T-cell (primary cell): ENCODE results near the gene ARF3. TPM values are rescaled to one million over a fixed set of nuclear protein-coding genes. Genes with fewer than 3 reads are reported as not detected.

ENCODE experiments used
- ATAC-seq, 4 experiments: fragments of 200-7000 bp in 3 of 4; fragments of 150-1000 bp in 1 of 4; cut with Tn5 transposase; replicated peaks in 1 of 4; 1 replicate in 3 of 4; 2 replicates in 1 of 4; pipeline ENCODE4 v1.10.0; 2021; ENCODE audit warnings: moderate library complexity in 3 of 4, mild to moderate bottlenecking in 2 of 4, moderate number of reproducible peaks in 1 of 4
- CTCF ChIA-PET, 2 donors: fragments of 300-600 bp; sonication (Branson Sonifier 250); formaldehyde crosslinking; loops; one replicate each; lab custom pipeline; 2022; ENCODE audit warnings: antibody characterized with exemption in 2 of 2; lab: Charles Lee
- POLR2A ChIA-PET, 2 donors: fragments of 300-600 bp; sonication (Branson Sonifier 250); formaldehyde crosslinking; loops; one replicate each; lab custom pipeline; 2022; ENCODE audit warnings: antibody characterized with exemption in 2 of 2; lab: Charles Lee
- DNase-seq, 35 experiments: peaks; one replicate each; pipeline versions ENCODE4 v3.0.0 to v3.0.0-alpha.2; 2013 to 2023
- H3K27ac ChIP-seq: one replicate; pipeline ENCODE4 v1.5.1; 2013; ENCODE audit warnings: low read length
- H3K27me3 ChIP-seq, 2 experiments: replicated peaks in 1 of 2; 1 replicate in 1 of 2; 2 replicates in 1 of 2; pipeline versions ENCODE4 v1.6.1 to v1.7.0; 2013; ENCODE audit warnings: low read length in 1 of 2, mixed read lengths in 1 of 2; ENCODE audit not compliant: control insufficient read depth in 2 of 2, insufficient read depth in 2 of 2; ENCODE audit errors: extremely low read depth in 1 of 2
- H3K36me3 ChIP-seq, 2 donors: 1 replicate in 1 of 2; 2 replicates in 1 of 2; pipeline versions ENCODE4 v1.6.1 to v1.7.0; 2013; ENCODE audit warnings: low read length in 1 of 2; ENCODE audit not compliant: control insufficient read depth in 2 of 2, insufficient read depth in 1 of 2; ENCODE audit errors: extremely low read depth in 1 of 2
- H3K4me1 ChIP-seq, 2 experiments: 1 replicate in 1 of 2; 2 replicates in 1 of 2; pipeline versions ENCODE4 v1.6.1 to v1.7.0; 2013; ENCODE audit warnings: low read length in 2 of 2, mixed read lengths in 1 of 2; ENCODE audit not compliant: insufficient read depth in 2 of 2, control insufficient read depth in 1 of 2; ENCODE audit errors: extremely low read depth in 1 of 2
- H3K4me3 ChIP-seq, 2 donors: 1 replicate in 1 of 2; 2 replicates in 1 of 2; pipeline versions ENCODE4 v1.5.1 to v1.7.0; 2013; ENCODE audit warnings: mild to moderate bottlenecking in 2 of 2, low read length in 1 of 2, moderate library complexity in 1 of 2; ENCODE audit not compliant: control insufficient read depth in 1 of 2; ENCODE audit errors: extremely low read depth in 1 of 2
- H3K9me3 ChIP-seq: 2 replicates; pipeline ENCODE4 v1.7.0; 2013
- H3K27ac Mint-ChIP-seq, 2 donors: one replicate each; pipeline ENCODE4 v1.8.0; 2020 to 2021; ENCODE audit warnings: mild to moderate bottlenecking in 2 of 2, mixed read lengths in 2 of 2
- H3K27me3 Mint-ChIP-seq, 2 donors: one replicate each; pipeline ENCODE4 v1.8.0; 2021 to 2022; ENCODE audit warnings: mixed read lengths in 2 of 2
- H3K36me3 Mint-ChIP-seq: one replicate; pipeline ENCODE4 v1.8.0; 2021; ENCODE audit warnings: mixed read lengths
- H3K4me1 Mint-ChIP-seq, 3 donors: one replicate each; pipeline ENCODE4 v1.8.0; 2020 to 2022; ENCODE audit warnings: mixed read lengths in 3 of 3, mild to moderate bottlenecking in 1 of 3
- H3K4me3 Mint-ChIP-seq, 3 donors: one replicate each; pipeline ENCODE4 v1.8.0; 2020 to 2022; ENCODE audit warnings: mild to moderate bottlenecking in 3 of 3, mixed read lengths in 3 of 3, moderate library complexity in 3 of 3
- H3K9me3 Mint-ChIP-seq, 3 donors: one replicate each; pipeline ENCODE4 v1.8.0; 2020 to 2022; ENCODE audit warnings: mixed read lengths in 3 of 3
- WGBS: methylation state at CpG from one replicate; pipeline ENCODE4 v1.1.5; 2013; ENCODE audit warnings: missing lambda C conversion rate; ENCODE audit not compliant: insufficient coverage; 5-methylcytosine and 5-hydroxymethylcytosine counted together
- total RNA-seq, 35 experiments: library from RNA in 6 of 35; stranded (reverse) in 6 of 35; fragments of 120-200 nt in 1 of 35; gene quantifications; one replicate each; pipeline versions ENCODE4 v1.2.1 to v1.2.4 and lab custom pipeline; 2013 to 2026

The ARF3 gene
- total RNA-seq, 5 donors from 2014 or later (not counting 1 experiment from before 2014, with no cell fraction given), result 63.6 to 82.9 (median 74.3) TPM

DNA sequence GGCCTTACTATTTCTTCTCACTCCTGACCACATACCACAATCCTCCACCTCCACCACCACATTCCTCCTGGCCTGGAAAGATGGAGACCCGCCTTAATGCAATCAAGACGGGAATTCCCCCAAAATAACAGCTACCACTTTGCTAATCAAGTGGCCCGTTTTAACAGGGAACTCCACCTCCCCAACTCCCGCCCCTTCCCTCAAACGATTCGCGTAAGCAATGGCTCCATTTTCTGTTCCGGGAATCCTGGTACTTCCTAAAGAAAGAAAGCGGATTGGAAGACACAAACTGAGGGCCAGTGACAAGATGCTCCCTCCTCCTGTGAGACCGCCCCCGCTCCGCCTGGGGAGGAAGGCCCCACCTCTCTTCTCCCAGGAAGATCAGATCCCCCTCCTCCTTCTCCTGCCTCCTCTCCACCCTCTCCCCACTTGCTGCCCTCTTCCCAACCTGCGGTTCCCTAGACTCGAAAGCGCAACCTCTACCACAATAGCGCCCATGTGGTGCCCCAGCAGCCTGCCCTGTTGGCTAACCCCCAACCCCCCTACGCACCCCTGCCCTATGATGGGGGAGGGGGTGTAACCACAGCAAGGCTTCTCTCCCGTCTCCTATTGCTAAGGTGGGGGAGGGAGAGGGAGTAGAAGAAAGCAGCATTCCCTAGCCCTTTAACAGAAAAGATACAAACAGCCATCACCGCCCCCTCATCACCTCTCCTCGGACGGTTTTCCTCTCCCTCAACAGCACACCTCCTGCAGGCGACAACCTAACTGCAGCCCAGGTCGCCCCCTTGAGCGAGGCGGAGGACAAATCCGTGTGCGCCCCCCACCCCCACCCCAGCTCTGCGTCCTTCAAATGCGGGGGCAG lies 777 bp downstream of the ARF3 start:
- Mint-ChIP-seq H3K4me3 (peak overlapping the region; percentile 95 to 98 (median 96)), H3K9me3 (no peaks in the 10 kb centered on the region), H3K36me3 (peaks cover 6% of the 10 kb centered on the region), H3K27me3 (peaks cover 0 to 4% of the 10 kb centered on the region in 2 donors), H3K4me1 (peaks cover 46 to 52% (median 47%) of the 10 kb centered on the region in 3 donors), H3K27ac (peak overlapping the region; percentile 65 to 74)
- ChIA-PET CTCF (interaction anchor here (0.6 to 1.7 kb wide), 11 partner anchors 20 to 1819 kb away, joined by 3 to 17 read pairs (median 6); partner anchors contain the start of genes WNT1 (in 2 of the 2), DDX23 (in 1 of the 2) and FKBP11 (in 1 of the 2)), POLR2A (interaction anchor here (1.3 to 1.4 kb wide), 2 partner anchors 21 to 31 kb away, joined by 4 to 6 read pairs; partner anchors contain the start of gene FKBP11 (in 1 of the 2))
- H3K27me3 ChIP-seq, result peaks cover 0 to 2% of the 10 kb centered on the region in 2 experiments
- WGBS, result 5% methylated on average over 18 of the region's 29 CpGs
- peak overlapping the region; percentile 76 to 83 for H3K4me3 ChIP-seq
- peak overlapping the region; percentile 54 for H3K27ac ChIP-seq
- H3K36me3 ChIP-seq, result peaks cover 0 to 7% of the 10 kb centered on the region in 2 donors
- DNase-seq (peak in 3 of 35 experiments; percentile 17 to 56 (median 19)), ATAC-seq (peak; percentile 14 to 30 (median 22))
- peaks cover 11 to 24% of the 10 kb centered on the region in 2 experiments for H3K4me1 ChIP-seq
- H3K9me3 ChIP-seq, result no peaks in the 10 kb centered on the region

- H3K9me3 ChIP-seq, result no peaks in the 10 kb centered on the region
- H3K4me3 ChIP-seq, result no peak overlapping the region
- Mint-ChIP-seq H3K4me1 (peaks cover 46 to 52% (median 50%) of the 10 kb centered on the region in 3 donors), H3K27me3 (no peaks in the 10 kb centered on the region), H3K4me3 (peak overlapping the region in 2 of 3 donors; percentile 95 to 98), H3K36me3 (peaks cover 6% of the 10 kb centered on the region), H3K9me3 (no peaks in the 10 kb centered on the region), H3K27ac (peak overlapping the region; percentile 25 to 44)
- no peak overlapping the region for H3K27ac ChIP-seq
- H3K36me3 ChIP-seq, result peaks cover 0 to 7% of the 10 kb centered on the region in 2 donors
- peaks cover 11 to 24% of the 10 kb centered on the region in 2 experiments for H3K4me1 ChIP-seq
- CTCF ChIA-PET, result interaction anchor here in 1 of 2 donors (0.6 kb wide), 1 partner anchor 57 kb away, joined by 3 read pairs; no protein-coding TSS in a partner anchor
- no CpG with 5 or more reads among the region's 3 CpGs for WGBS
- DNase-seq (no peak), ATAC-seq (no peak)
- H3K27me3 ChIP-seq, result no peaks in the 10 kb centered on the region
- POLR2A ChIA-PET, result interaction anchor here in 1 of 2 donors (0.6 kb wide), 1 partner anchor 32 kb away, joined by 4 read pairs; no protein-coding TSS in a partner anchor
Observed at GRCh38 chr12:48954841-48955501, 2.3 kb downstream of the ARF3 start.

DNA sequence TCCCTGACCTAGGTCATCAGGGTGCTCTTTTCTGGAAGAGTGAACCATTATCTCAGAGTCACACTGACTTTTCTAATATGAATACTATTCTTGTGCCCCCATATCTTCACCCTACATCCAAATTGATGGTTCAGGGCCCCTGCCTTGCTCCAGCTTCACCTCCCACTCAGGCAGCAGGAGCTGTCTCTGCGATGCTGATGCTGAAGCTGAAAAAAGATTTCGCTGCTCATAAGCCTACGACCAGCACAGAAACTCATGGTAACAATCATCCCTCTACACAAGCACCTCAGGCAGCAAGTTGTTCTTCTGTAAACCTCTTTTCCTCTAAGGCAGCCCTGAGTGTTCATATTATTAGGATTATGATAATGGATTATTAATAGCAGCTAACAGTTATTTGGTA lies 3.2 kb downstream of the ARF3 start:
- H3K4me1 Mint-ChIP-seq, result peaks cover 50 to 52% (median 50%) of the 10 kb centered on the region in 3 donors
- H3K36me3 ChIP-seq, result peaks cover 0 to 7% of the 10 kb centered on the region in 2 donors
- H3K36me3 Mint-ChIP-seq, result peaks cover 9% of the 10 kb centered on the region
- peaks cover 11 to 24% of the 10 kb centered on the region in 2 experiments for H3K4me1 ChIP-seq
- no peaks in the 10 kb centered on the region for H3K27me3 ChIP-seq
- no peaks in the 10 kb centered on the region for H3K9me3 ChIP-seq
- H3K27me3 Mint-ChIP-seq, result no peaks in the 10 kb centered on the region
- ChIA-PET CTCF (no interaction called here), POLR2A (interaction anchor here in 1 of 2 donors (0.6 kb wide), 1 partner anchor 33 kb away, joined by 4 read pairs; no protein-coding TSS in a partner anchor)
- ATAC-seq (no peak), DNase-seq (no peak)
- no peak overlapping the region for H3K27ac ChIP-seq
- H3K27ac Mint-ChIP-seq, result no peak overlapping the region
- WGBS, result 88% methylated on average over 1 of the region's 3 CpGs
- H3K9me3 Mint-ChIP-seq, result no peaks in the 10 kb centered on the region
- H3K4me3 ChIP-seq, result no peak overlapping the region
- no peak overlapping the region for H3K4me3 Mint-ChIP-seq

GRCh38 chr12:48952691-48953090 lies 4.6 kb downstream of the ARF3 start:
- Histone ChIP-seq H3K27me3 (no peaks in the 10 kb centered on the region), H3K9me3 (no peaks in the 10 kb centered on the region), H3K27ac (no peak overlapping the region), H3K36me3 (peaks cover 0 to 7% of the 10 kb centered on the region in 2 donors), H3K4me3 (no peak overlapping the region), H3K4me1 (peaks cover 11 to 23% of the 10 kb centered on the region in 2 experiments)
- no peaks in the 10 kb centered on the region for H3K27me3 Mint-ChIP-seq
- ATAC-seq (no peak), DNase-seq (no peak)
- CTCF ChIA-PET, result interaction anchor here (0.6 to 1.0 kb wide), 2 partner anchors 19 to 27 kb away, joined by 5 to 8 read pairs; no protein-coding TSS in a partner anchor
- H3K4me1 Mint-ChIP-seq, result peaks cover 51 to 59% (median 55%) of the 10 kb centered on the region in 3 donors
- H3K4me3 Mint-ChIP-seq, result no peak overlapping the region
- H3K27ac Mint-ChIP-seq, result no peak overlapping the region
- no peaks in the 10 kb centered on the region for H3K9me3 Mint-ChIP-seq
- 96% methylated on average over 3 of the region's 4 CpGs for WGBS
- POLR2A ChIA-PET, result no interaction called here
- H3K36me3 Mint-ChIP-seq, result peaks cover 13% of the 10 kb centered on the region

DNA sequence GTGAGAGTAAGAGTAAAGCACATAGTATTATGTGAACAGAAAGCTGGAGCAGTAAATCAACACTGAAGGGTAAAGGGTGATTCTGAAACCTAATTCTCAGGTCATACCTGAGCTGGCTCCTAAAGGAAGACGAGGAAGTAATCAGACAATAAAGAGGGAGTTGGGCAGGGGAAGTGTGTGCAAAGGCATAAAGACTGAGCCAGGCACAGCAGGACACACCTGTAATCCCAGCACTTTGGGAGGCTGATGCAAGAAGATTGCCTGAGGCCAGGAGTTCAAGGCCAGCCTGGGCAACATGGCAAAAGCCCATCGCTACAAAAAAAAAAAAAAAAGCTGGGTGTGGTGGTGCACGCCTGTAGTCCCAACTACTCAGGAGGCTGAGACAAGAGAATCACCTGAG lies 9.6 kb downstream of the ARF3 start:
- no peak overlapping the region for H3K27ac ChIP-seq
- ChIA-PET CTCF (interaction anchor here in 1 of 2 donors (0.6 kb wide), 2 partner anchors 13 to 183 kb away, joined by 3 to 5 read pairs; no protein-coding TSS in a partner anchor), POLR2A (interaction anchor here (0.6 to 0.9 kb wide), 4 partner anchors 10 to 57 kb away, joined by 3 to 5 read pairs (median 4); no protein-coding TSS in a partner anchor)
- peaks cover 0 to 17% of the 10 kb centered on the region in 2 donors for H3K36me3 ChIP-seq
- DNase-seq (no peak), ATAC-seq (no peak)
- no peaks in the 10 kb centered on the region for H3K9me3 ChIP-seq
- Mint-ChIP-seq H3K9me3 (no peaks in the 10 kb centered on the region), H3K36me3 (peaks cover 10% of the 10 kb centered on the region), H3K27me3 (no peaks in the 10 kb centered on the region), H3K27ac (no peak overlapping the region), H3K4me3 (no peak overlapping the region), H3K4me1 (peaks cover 33 to 37% (median 34%) of the 10 kb centered on the region in 3 donors)
- 100% methylated on average over 1 of the region's 3 CpGs for WGBS
- H3K4me1 ChIP-seq, result peaks cover 0 to 4% of the 10 kb centered on the region in 2 experiments
- no peaks in the 10 kb centered on the region for H3K27me3 ChIP-seq
- H3K4me3 ChIP-seq, result no peak overlapping the region
